Thymus (tissue), 11 donors: ENCODE measurements around the gene KIF9. TPM values are rescaled to one million over a fixed set of nuclear protein-coding genes. Genes with fewer than 3 reads are reported as not detected.
A peak's percentile ranks its signal among the peaks of the same experiment; 100 is the strongest.

Experiments used
- DNase-seq, 9 donors: peaks; one replicate each; pipeline ENCODE4 v3.0.0-alpha.2; 2013; ENCODE audit warnings: low spot score in 9 of 9, low read depth in 6 of 9, missing footprints in 1 of 9
- H3K27ac ChIP-seq, 2 donors: one replicate each; pipeline ENCODE4 v1.5.1; 2013; ENCODE audit warnings: control low read depth in 1 of 2, low read depth in 1 of 2, low read length in 1 of 2, mild to moderate bottlenecking in 1 of 2, moderate library complexity in 1 of 2
- H3K27me3 ChIP-seq, 2 donors: one replicate each; pipeline ENCODE4 v1.5.1; 2013; ENCODE audit warnings: low read length in 1 of 2; ENCODE audit not compliant: control insufficient read depth in 2 of 2, insufficient read depth in 1 of 2
- H3K36me3 ChIP-seq, 2 donors: one replicate each; pipeline ENCODE4 v1.5.1; 2013; ENCODE audit warnings: low read length in 1 of 2, mild to moderate bottlenecking in 1 of 2, moderate library complexity in 1 of 2; ENCODE audit not compliant: control insufficient read depth in 2 of 2, insufficient read depth in 2 of 2
- H3K4me1 ChIP-seq, 2 donors: one replicate each; pipeline ENCODE4 v1.5.1; 2013; ENCODE audit warnings: low read length in 2 of 2; ENCODE audit not compliant: control insufficient read depth in 2 of 2, insufficient read depth in 2 of 2
- H3K4me3 ChIP-seq, 2 donors: one replicate each; pipeline ENCODE4 v1.5.1; 2013; ENCODE audit warnings: low read length in 2 of 2, control low read depth in 1 of 2, mild to moderate bottlenecking in 1 of 2
- H3K9me3 ChIP-seq, 2 donors: one replicate each; pipeline ENCODE4 v1.5.1; 2013; ENCODE audit warnings: low read length in 1 of 2, mild to moderate bottlenecking in 1 of 2; ENCODE audit not compliant: control insufficient read depth in 2 of 2, insufficient read depth in 1 of 2
- WGBS: extraction: QIAGEN DNeasy Blood & Tissue Kit; methylation state at CpG from one replicate; pipeline ENCODE4 v1.1.7; 2013; 5-methylcytosine and 5-hydroxymethylcytosine counted together
- polyA plus RNA-seq: library from polyadenylated mRNA; stranded (reverse); fragments of 200-250 nt; gene quantifications from one replicate; pipeline ENCODE4 v1.2.3, GENCODE V29; 2013
- total RNA-seq: library from RNA; stranded (reverse); fragments of 120-200 nt; gene quantifications from one replicate; pipeline ENCODE4 v1.2.4, GENCODE V29; 2013
- donor health status: healthy.

Gene KIF9
- total and polyA plus RNA-seq, 2 donors, result 3.0 to 6.4 TPM

DNA sequence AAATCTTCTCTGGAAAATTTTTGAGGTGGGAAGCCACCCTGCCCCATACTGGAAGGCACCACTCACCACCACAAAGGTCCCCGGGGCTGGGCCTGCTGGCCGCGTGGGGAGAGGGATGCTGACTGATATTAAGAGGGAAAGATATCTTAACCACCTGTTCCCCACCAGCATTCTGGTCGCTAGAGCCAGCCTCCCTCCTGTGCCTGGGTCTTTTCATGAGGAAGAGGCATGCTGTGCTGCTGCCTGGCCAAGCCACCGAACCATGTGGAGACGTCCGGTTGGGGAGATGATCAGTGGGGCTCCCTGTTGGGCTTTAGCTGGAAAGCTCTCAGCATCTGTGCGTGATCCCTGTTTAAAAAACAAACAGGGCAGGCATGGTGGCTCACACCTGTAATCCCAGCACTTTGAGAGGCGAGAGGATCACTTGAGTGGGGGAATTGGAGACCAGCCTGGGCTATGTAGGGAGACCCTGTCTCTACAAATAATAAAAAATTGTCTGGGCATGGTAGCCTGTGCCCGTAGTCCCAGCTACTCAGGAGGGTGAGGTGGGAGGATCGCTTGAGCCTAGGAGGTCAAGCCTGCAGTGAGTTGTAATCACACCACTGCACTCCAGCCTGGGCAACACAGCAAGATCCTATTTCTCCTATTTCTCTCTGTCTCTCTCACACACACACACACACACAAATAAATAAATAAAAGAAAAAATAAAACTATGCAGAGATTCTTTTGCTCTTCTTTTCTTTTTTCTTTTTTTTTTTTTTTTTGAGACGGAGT, 1.2 kb upstream of the KIF9 start:
- H3K36me3 ChIP-seq, result peaks cover 10 to 16% of the 10 kb centered on the region in 2 donors
- WGBS, result 52% methylated on average over 12 of the region's 12 CpGs
- H3K4me3 ChIP-seq, result peak overlapping the region; percentile 74 to 97
- H3K4me1 ChIP-seq, result peaks cover 4 to 25% of the 10 kb centered on the region in 2 donors
- H3K9me3 ChIP-seq, result peaks cover 0 to 8% of the 10 kb centered on the region in 2 donors
- peak overlapping the region in 1 of 2 donors; percentile 75 for H3K27ac ChIP-seq
- DNase-seq, result peak in 1 of 9 donors; percentile 12
- peaks cover 0 to 11% of the 10 kb centered on the region in 2 donors for H3K27me3 ChIP-seq

DNA sequence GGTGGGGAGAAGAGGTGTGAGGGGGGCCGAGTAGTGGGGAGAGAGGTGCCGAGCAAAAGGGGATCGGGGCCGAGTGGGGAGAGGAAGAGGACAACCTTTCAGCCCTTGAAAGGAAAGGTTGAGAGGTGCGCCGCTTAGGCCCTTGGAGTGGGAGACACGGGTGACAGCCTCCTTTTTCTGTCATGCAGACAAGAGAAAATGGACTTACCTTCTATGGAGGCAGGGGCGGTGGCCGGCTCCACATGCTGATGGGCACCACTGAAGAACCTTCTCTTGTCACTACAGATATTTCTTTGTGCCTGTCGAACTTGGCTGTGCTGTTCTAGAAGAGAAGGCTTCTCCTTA, 566 bp upstream of the KIF9 start:
- peak overlapping the region; percentile 74 to 97 for H3K4me3 ChIP-seq
- DNase-seq, result peak in 3 of 9 donors; percentile 17 to 46 (median 18)
- peaks cover 4 to 25% of the 10 kb centered on the region in 2 donors for H3K4me1 ChIP-seq
- 2% methylated on average over 10 of the region's 10 CpGs for WGBS
- H3K36me3 ChIP-seq, result peaks cover 5 to 10% of the 10 kb centered on the region in 2 donors
- H3K27ac ChIP-seq, result peak overlapping the region; percentile 99 to 100
- peaks cover 0 to 8% of the 10 kb centered on the region in 2 donors for H3K9me3 ChIP-seq
- H3K27me3 ChIP-seq, result peaks cover 0 to 11% of the 10 kb centered on the region in 2 donors

DNA sequence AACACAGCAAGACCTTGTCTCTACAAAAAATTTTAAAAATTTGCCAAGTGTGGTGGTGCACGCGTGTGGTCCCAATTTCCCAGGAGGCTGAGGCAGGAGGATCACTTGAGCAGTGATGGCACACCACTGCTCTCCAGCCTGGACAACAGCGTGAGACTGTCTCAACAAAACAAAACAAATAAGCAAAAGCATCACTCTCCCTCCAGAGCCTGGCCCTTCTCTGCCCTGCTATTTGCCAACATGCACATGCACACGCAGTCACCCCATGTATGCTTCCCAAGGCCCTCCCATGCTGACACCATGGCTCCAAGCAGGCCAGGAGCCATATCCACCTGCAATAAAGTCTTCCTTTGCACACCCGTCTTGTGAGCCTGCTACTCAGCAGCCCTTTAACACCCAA, 2.1 kb downstream of the KIF9 start:
- no peak for DNase-seq
- no peak overlapping the region for H3K4me3 ChIP-seq
- no peak overlapping the region for H3K27ac ChIP-seq
- no peaks in the 10 kb centered on the region for H3K36me3 ChIP-seq
- H3K9me3 ChIP-seq, result peaks cover 0 to 8% of the 10 kb centered on the region in 2 donors
- H3K4me1 ChIP-seq, result peaks cover 4 to 21% of the 10 kb centered on the region in 2 donors
- 98% methylated on average over 5 of the region's 5 CpGs for WGBS
- H3K27me3 ChIP-seq, result peaks cover 0 to 11% of the 10 kb centered on the region in 2 donors

DNA sequence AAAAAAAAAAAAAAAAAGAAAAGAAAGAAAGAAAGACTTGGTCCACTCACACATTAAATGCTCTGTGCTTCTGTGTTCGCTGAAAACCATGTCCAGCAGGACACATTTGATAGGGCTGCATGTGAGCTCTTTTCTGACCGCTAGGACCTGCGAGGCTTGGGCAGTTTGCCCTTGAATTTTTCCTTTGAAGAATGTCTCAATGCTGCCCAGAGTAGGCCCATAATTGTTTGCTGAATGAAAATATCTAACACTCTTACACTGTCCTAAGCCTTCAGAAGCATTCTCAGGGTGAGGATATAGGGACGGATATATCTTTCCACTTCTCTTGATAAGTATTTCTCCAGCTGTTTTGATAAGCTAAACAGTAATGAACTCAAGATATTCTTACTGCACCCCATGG, 6.0 kb downstream of the KIF9 start:
- DNase-seq, result no peak
- H3K36me3 ChIP-seq, result no peaks in the 10 kb centered on the region
- H3K27me3 ChIP-seq, result peaks cover 0 to 3% of the 10 kb centered on the region in 2 donors
- 96% methylated on average over 4 of the region's 4 CpGs for WGBS
- H3K4me3 ChIP-seq, result no peak overlapping the region
- H3K9me3 ChIP-seq, result peaks cover 0 to under 1% of the 10 kb centered on the region in 2 donors
- H3K27ac ChIP-seq, result no peak overlapping the region
- peaks cover 0 to 3% of the 10 kb centered on the region in 2 donors for H3K4me1 ChIP-seq

DNA sequence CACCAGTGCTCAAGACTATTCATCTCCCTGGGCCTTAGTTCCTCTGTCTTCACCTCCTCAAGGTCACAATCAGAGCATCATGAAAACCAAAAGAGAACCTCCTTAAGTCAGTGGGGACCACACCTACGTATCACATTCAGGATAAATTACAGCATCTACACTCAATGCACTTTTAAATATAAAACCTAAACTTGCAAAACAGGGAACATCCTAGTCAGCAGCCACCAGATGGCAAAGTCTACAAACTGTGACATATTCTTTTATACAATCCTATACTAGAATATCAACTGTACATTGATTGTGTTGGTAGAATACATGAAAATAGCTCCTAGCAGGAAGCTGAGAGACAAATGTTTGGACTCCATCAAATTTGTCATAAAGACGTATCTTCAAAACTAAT, 7.9 kb downstream of the KIF9 start:
- over 99% methylated on average over 2 of the region's 2 CpGs for WGBS
- H3K4me1 ChIP-seq, result no peaks in the 10 kb centered on the region
- H3K9me3 ChIP-seq, result no peaks in the 10 kb centered on the region
- no peak for DNase-seq
- H3K27me3 ChIP-seq, result no peaks in the 10 kb centered on the region
- no peak overlapping the region for H3K4me3 ChIP-seq
- no peaks in the 10 kb centered on the region for H3K36me3 ChIP-seq
- no peak overlapping the region for H3K27ac ChIP-seq

DNA sequence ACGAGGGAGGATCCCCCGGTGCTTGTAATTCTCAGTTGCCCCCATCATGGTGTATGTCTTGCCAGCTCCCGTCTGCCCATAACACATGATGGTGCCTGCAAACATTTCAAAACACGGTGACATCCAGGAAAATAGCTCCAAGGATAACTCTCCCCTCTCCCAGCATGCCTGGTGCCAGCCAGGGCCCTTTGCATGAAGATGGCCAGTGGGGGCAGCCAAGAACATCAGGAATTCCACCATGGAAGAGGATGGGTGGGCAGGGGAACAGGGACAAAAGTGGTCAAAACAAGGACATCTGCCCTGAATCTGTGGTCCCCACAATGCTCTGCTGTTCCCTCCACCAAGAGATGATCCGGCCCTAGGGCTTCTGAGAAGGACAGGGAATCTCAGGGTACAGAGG, 9.0 kb downstream of the KIF9 start:
- Histone ChIP-seq H3K4me1 (no peaks in the 10 kb centered on the region), H3K9me3 (no peaks in the 10 kb centered on the region), H3K4me3 (no peak overlapping the region), H3K36me3 (no peaks in the 10 kb centered on the region), H3K27me3 (no peaks in the 10 kb centered on the region), H3K27ac (no peak overlapping the region)
- no peak for DNase-seq
- WGBS, result 96% methylated on average over 5 of the region's 5 CpGs

DNA sequence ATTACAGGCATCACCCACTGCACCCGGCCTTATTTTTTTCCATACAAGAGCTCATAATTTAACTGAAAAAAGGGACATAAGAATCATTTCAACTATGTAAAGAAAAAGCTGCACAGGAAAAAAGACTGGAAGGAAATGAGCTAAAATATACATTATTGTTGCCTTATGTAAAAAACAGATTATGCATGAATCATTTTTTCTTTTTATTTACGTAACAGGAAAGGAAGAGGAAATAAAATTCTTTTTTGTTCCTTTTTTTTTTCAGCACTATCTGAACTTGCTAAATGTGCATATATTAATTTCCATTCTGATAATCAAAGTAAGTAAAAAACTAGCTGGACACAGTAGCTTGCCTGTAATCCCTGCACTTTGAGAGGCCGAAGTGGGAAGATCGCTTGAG, 12.1 kb downstream of the KIF9 start:
- Histone ChIP-seq H3K36me3 (no peaks in the 10 kb centered on the region), H3K4me1 (peaks cover 3 to 5% of the 10 kb centered on the region in 2 donors), H3K4me3 (no peak overlapping the region), H3K27ac (no peak overlapping the region), H3K27me3 (no peaks in the 10 kb centered on the region), H3K9me3 (no peaks in the 10 kb centered on the region)
- no peak for DNase-seq
- WGBS, result 97% methylated on average over 4 of the region's 4 CpGs

DNA sequence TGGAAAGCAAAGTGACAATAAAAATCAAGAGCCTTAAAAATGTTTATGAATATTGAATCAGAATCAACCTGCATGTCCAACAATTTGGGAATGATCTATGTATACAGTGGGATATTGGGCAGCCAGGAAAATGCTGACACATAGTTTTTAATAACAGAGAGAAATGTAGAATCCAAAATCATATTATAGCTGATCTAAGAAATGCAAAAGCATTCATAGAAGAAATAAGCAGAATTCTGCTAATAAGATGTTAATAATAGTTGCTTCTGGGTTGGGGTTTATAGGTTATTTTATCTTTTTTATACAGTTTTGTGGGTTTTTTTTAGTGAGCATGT, 15.1 kb downstream of the KIF9 start:
- no peaks in the 10 kb centered on the region for H3K36me3 ChIP-seq
- no peaks in the 10 kb centered on the region for H3K27me3 ChIP-seq
- no peak for DNase-seq
- H3K4me3 ChIP-seq, result no peak overlapping the region
- peaks cover 3 to 5% of the 10 kb centered on the region in 2 donors for H3K4me1 ChIP-seq
- H3K27ac ChIP-seq, result no peak overlapping the region
- no peaks in the 10 kb centered on the region for H3K9me3 ChIP-seq

DNA sequence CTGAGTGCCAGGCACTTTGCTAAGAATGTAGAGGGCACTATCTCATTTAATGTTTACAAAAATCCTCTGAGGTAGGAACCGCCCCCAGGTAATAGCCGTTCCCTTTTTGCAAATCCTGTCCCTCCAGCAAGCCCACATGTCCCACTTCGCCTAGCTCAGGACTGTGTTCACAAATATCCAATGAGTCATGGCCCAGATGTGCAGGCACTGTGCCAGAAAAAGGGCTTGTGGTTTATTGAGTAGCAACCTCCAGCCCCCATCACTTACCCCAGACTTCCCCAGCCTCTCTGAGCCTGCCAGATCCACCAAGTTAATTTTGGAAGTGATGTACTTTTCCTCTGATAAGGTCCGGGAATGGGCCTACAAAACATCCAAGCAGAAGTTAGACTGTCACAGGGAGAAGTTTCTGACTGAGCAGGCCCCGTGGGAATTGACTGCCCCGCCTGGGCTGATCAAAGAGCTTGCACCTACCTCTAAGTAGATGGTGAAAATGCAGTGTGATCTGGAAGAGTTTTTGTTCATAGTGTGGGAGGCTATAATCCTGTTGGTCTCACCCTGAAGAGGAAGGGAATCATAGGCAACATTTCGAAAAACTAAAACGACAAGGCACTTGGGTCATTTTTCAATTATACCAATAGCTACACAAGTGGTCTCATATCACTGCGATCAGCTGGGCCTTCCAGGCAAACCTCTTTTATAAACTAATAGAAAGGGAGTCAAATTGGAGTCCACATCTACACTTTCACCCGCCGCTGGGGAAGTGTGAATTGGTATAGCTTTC, 15.7 kb downstream of the KIF9 start:
- H3K27me3 ChIP-seq, result no peaks in the 10 kb centered on the region
- peaks cover 3 to 5% of the 10 kb centered on the region in 2 donors for H3K4me1 ChIP-seq
- H3K9me3 ChIP-seq, result no peaks in the 10 kb centered on the region
- 38% methylated on average over 11 of the region's 11 CpGs for whole genome bisulfite sequencing
- no peak overlapping the region for H3K27ac ChIP-seq
- no peak overlapping the region for H3K4me3 ChIP-seq
- DNase-seq, result peak in 1 of 9 donors; percentile 43
- H3K36me3 ChIP-seq, result no peaks in the 10 kb centered on the region
